ENCODE data around the gene SMIM9.

DNA sequence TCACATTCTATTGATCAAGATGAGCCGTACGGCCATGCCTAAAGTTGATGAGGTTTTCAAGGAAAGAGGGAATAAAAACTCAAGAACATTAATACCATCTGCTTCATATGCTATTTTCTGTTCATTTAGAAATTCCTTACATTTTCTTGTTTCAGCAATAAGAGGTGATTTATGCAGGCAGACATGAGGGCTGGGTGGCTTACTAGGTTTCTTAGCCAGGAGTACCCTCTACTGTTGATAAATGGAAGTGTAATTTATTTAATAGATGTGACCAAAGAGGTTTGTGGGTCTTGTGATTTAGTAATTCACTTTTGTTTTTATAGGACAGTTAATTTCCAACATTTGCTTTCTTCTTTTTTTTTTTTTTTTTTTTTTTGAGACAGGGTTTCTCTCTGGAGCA lies 6.4 kb upstream of the SMIM9 start:
- TF ChIP-seq, protein P1, sequence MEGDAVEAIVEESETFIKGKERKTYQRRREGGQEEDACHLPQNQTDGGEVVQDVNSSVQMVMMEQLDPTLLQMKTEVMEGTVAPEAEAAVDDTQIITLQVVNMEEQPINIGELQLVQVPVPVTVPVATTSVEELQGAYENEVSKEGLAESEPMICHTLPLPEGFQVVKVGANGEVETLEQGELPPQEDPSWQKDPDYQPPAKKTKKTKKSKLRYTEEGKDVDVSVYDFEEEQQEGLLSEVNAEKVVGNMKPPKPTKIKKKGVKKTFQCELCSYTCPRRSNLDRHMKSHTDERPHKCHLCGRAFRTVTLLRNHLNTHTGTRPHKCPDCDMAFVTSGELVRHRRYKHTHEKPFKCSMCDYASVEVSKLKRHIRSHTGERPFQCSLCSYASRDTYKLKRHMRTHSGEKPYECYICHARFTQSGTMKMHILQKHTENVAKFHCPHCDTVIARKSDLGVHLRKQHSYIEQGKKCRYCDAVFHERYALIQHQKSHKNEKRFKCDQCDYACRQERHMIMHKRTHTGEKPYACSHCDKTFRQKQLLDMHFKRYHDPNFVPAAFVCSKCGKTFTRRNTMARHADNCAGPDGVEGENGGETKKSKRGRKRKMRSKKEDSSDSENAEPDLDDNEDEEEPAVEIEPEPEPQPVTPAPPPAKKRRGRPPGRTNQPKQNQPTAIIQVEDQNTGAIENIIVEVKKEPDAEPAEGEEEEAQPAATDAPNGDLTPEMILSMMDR (optimal IDR thresholded peaks at IDR 0.05 in 1 of 3, IDR thresholded peaks at IDR 0.05 in 1 of 3, conservative IDR thresholded peaks at IDR 0.05 in 1 of 3; ENCODE audit: extremely low read depth in 1 of 3, insufficient read depth in 2 of 3, low read length in 3 of 3), result peak in 1 of 3 experiments; percentile 34
- no peak for TF ChIP-seq EZH2 (IDR thresholded peaks at IDR 0.05; ENCODE audit: low read length)
